Measurements from ENCODE around the gene OR4M2. TPM values are rescaled to one million over a fixed set of nuclear protein-coding genes. Genes with fewer than 3 reads are reported as not detected.
"Not testable (repeated sequence)": the region's sequence is repeated elsewhere in the genome, so short reads cannot be mapped to it uniquely, and the experiment has no call there.

OR4M2 gene, protein sequence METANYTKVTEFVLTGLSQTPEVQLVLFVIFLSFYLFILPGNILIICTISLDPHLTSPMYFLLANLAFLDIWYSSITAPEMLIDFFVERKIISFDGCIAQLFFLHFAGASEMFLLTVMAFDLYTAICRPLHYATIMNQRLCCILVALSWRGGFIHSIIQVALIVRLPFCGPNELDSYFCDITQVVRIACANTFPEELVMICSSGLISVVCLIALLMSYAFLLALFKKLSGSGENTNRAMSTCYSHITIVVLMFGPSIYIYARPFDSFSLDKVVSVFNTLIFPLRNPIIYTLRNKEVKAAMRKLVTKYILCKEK
- not detected for total RNA-seq (2013)
- polyA plus RNA-seq (under 1 TPM in 1 of 3 donors, not detected in 2; 0.18 TPM), polyA minus RNA-seq (not detected in 2 replicates), total RNA-seq (0 reads per million in 11 experiments)

GRCh38 chr15:22080227-22080626 is at the start of gene OR4M2:
Gene OR4M2 (plus strand): TSS chr15:22080527. CDS start chr15:22080625, 98 bp downstream.
- H3K27me3 ChIP-seq (ENCODE audit: control insufficient read depth in 2 of 2, insufficient read depth in 2 of 2, low read length in 2 of 2); H3K79me2 ChIP-seq (ENCODE audit: insufficient read depth, low read length); H3K9me3 Mint-ChIP-seq; H3K36me3 ChIP-seq (replicated peaks in 1 of 2; ENCODE audit: control insufficient read depth in 1 of 2, insufficient read depth in 2 of 2, low read length in 2 of 2); H3K4me3 ChIP-seq (replicated peaks in 1 of 3; ENCODE audit: low read depth in 2 of 3, low read length in 3 of 3); H3K36me3 Mint-ChIP-seq; H4K20me1 ChIP-seq (ENCODE audit: insufficient read depth, low read length); H2AFZ ChIP-seq (ENCODE audit: insufficient read depth, low read depth, low read length, poor library complexity, severe bottlenecking); H3K9ac ChIP-seq (ENCODE audit: insufficient read depth, low read length, poor library complexity, severe bottlenecking); DNase-seq; H3K4me1 Mint-ChIP-seq; intact Hi-C loops (cut with micrococcal nuclease); H3K4me2 ChIP-seq (replicated peaks; ENCODE audit: extremely low read depth, low read length, poor library complexity, severe bottlenecking); H3K9me3 ChIP-seq (replicated peaks in 1 of 2; ENCODE audit: control insufficient read depth in 1 of 2, insufficient read depth in 1 of 2, low read length in 2 of 2); H3K4me3 Mint-ChIP-seq; H3K27ac ChIP-seq (ENCODE audit: low read depth in 1 of 2, low read length in 2 of 2); H3K4me1 ChIP-seq (ENCODE audit: control insufficient read depth in 1 of 2, insufficient read depth in 2 of 2, low read length in 2 of 2); H3K27ac Mint-ChIP-seq; H3K27me3 Mint-ChIP-seq (ENCODE audit: low read depth in 3 of 3): not testable (repeated sequence)
- no CpG with 5 or more reads among the region's 2 CpGs for WGBS (ENCODE audit: insufficient coverage)

- not testable (repeated sequence) for H3K4me1 Mint-ChIP-seq; H3K9me3 ChIP-seq (replicated peaks in 1 of 2; ENCODE audit: control insufficient read depth in 1 of 2, insufficient read depth in 1 of 2, low read length in 2 of 2); H3K9me3 Mint-ChIP-seq
Measured at GRCh38 chr15:22069267-22069666, 11.1 kb upstream of the OR4M2 start.

DNA sequence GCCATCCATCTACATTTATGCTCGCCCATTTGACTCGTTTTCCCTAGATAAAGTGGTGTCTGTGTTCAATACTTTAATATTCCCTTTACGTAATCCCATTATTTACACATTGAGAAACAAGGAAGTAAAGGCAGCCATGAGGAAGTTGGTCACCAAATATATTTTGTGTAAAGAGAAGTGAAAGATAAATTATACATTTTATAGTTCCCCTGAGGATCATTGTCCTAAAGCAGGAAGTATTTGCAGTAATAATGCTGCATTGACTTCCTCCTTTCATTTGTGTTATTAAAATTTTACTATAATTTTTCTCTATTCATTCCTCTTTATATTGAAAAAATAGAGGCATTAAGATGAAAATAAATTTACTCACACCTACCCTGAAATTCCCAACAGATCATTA is 1.1 kb downstream of the OR4M2 start:
- H3K27me3 Mint-ChIP-seq (ENCODE audit: low read depth in 3 of 3); H3K9me3 ChIP-seq (replicated peaks in 1 of 2; ENCODE audit: control insufficient read depth in 1 of 2, insufficient read depth in 1 of 2, low read length in 2 of 2); H3K4me2 ChIP-seq (replicated peaks; ENCODE audit: extremely low read depth, low read length, poor library complexity, severe bottlenecking); H3K9ac ChIP-seq (ENCODE audit: insufficient read depth, low read length, poor library complexity, severe bottlenecking); intact Hi-C loops (cut with micrococcal nuclease); H3K27ac Mint-ChIP-seq; H3K36me3 ChIP-seq (replicated peaks in 1 of 2; ENCODE audit: control insufficient read depth in 1 of 2, insufficient read depth in 2 of 2, low read length in 2 of 2); H3K4me3 Mint-ChIP-seq; H3K79me2 ChIP-seq (ENCODE audit: insufficient read depth, low read length); H3K4me1 Mint-ChIP-seq; H2AFZ ChIP-seq (ENCODE audit: insufficient read depth, low read depth, low read length, poor library complexity, severe bottlenecking); H3K27ac ChIP-seq (ENCODE audit: low read depth in 1 of 2, low read length in 2 of 2); H3K4me1 ChIP-seq (ENCODE audit: control insufficient read depth in 1 of 2, insufficient read depth in 2 of 2, low read length in 2 of 2); H4K20me1 ChIP-seq (ENCODE audit: insufficient read depth, low read length); H3K27me3 ChIP-seq (ENCODE audit: control insufficient read depth in 2 of 2, insufficient read depth in 2 of 2, low read length in 2 of 2); H3K36me3 Mint-ChIP-seq; H3K9me3 Mint-ChIP-seq; DNase-seq; H3K4me3 ChIP-seq (replicated peaks in 1 of 3; ENCODE audit: low read depth in 2 of 3, low read length in 3 of 3): not testable (repeated sequence)
- WGBS (ENCODE audit: insufficient coverage) = no CpG with 5 or more reads among the region's 3 CpGs

More at GRCh38 chr15:22069267-22069666, 11.1 kb upstream of the OR4M2 start:
- H3K36me3 ChIP-seq (replicated peaks in 1 of 2; ENCODE audit: control insufficient read depth in 1 of 2, insufficient read depth in 2 of 2, low read length in 2 of 2); H3K27ac Mint-ChIP-seq; H3K79me2 ChIP-seq (ENCODE audit: insufficient read depth, low read length); H3K4me1 ChIP-seq (ENCODE audit: control insufficient read depth in 1 of 2, insufficient read depth in 2 of 2, low read length in 2 of 2); H3K27me3 Mint-ChIP-seq (ENCODE audit: low read depth in 3 of 3); H3K9ac ChIP-seq (ENCODE audit: insufficient read depth, low read length, poor library complexity, severe bottlenecking); H2AFZ ChIP-seq (ENCODE audit: insufficient read depth, low read depth, low read length, poor library complexity, severe bottlenecking); intact Hi-C loops (cut with micrococcal nuclease); H3K4me2 ChIP-seq (replicated peaks; ENCODE audit: extremely low read depth, low read length, poor library complexity, severe bottlenecking); H3K4me3 ChIP-seq (replicated peaks in 1 of 3; ENCODE audit: low read depth in 2 of 3, low read length in 3 of 3); DNase-seq; H3K27me3 ChIP-seq (ENCODE audit: control insufficient read depth in 2 of 2, insufficient read depth in 2 of 2, low read length in 2 of 2); H3K36me3 Mint-ChIP-seq; H3K27ac ChIP-seq (ENCODE audit: low read depth in 1 of 2, low read length in 2 of 2); H4K20me1 ChIP-seq (ENCODE audit: insufficient read depth, low read length); H3K4me3 Mint-ChIP-seq: not testable (repeated sequence)

GRCh38 chr15:22098616-22099253 is 18.4 kb downstream of the OR4M2 start:
- H4K20me1 ChIP-seq (ENCODE audit: insufficient read depth, low read length); intact Hi-C loops (cut with micrococcal nuclease); H3K4me3 Mint-ChIP-seq; H3K4me1 ChIP-seq (ENCODE audit: control insufficient read depth in 1 of 2, insufficient read depth in 2 of 2, low read length in 2 of 2); H3K4me2 ChIP-seq (replicated peaks; ENCODE audit: extremely low read depth, low read length, poor library complexity, severe bottlenecking); H3K4me3 ChIP-seq (replicated peaks in 1 of 3; ENCODE audit: low read depth in 2 of 3, low read length in 3 of 3); H3K9me3 Mint-ChIP-seq; H3K9ac ChIP-seq (ENCODE audit: insufficient read depth, low read length, poor library complexity, severe bottlenecking); H3K79me2 ChIP-seq (ENCODE audit: insufficient read depth, low read length); H3K27me3 ChIP-seq (ENCODE audit: control insufficient read depth in 2 of 2, insufficient read depth in 2 of 2, low read length in 2 of 2); H3K27ac Mint-ChIP-seq; H3K27me3 Mint-ChIP-seq (ENCODE audit: low read depth in 3 of 3); DNase-seq; H2AFZ ChIP-seq (ENCODE audit: insufficient read depth, low read depth, low read length, poor library complexity, severe bottlenecking); H3K36me3 ChIP-seq (replicated peaks in 1 of 2; ENCODE audit: control insufficient read depth in 1 of 2, insufficient read depth in 2 of 2, low read length in 2 of 2); H3K36me3 Mint-ChIP-seq; H3K27ac ChIP-seq (ENCODE audit: low read depth in 1 of 2, low read length in 2 of 2); H3K4me1 Mint-ChIP-seq; H3K9me3 ChIP-seq (replicated peaks in 1 of 2; ENCODE audit: control insufficient read depth in 1 of 2, insufficient read depth in 1 of 2, low read length in 2 of 2): not testable (repeated sequence)
- WGBS (ENCODE audit: insufficient coverage) = no CpG with 5 or more reads among the region's 16 CpGs

Data from CD14-positive monocyte (primary cell).